ENCODE data around the gene TAS2R40. TPM values are rescaled to one million over a fixed set of nuclear protein-coding genes. Genes with fewer than 3 reads are reported as not detected.

The TAS2R40 gene
- polyA plus RNA-seq, 1 of the 3 experiments (the other 2 are of a cell fraction), result not detected

- Histone ChIP-seq H2AFZ (ENCODE audit: low read depth) (no peak overlapping the region), H3K79me2 (ENCODE audit: insufficient read depth) (no peaks in the 10 kb centered on the region), H3K27ac (ENCODE audit: low read depth in 2 of 2, low read length in 1 of 2) (no peak overlapping the region), H3K9me3 (no peaks in the 10 kb centered on the region), H3K4me1 (ENCODE audit: control insufficient read depth in 1 of 2, insufficient read depth in 2 of 2, low read depth in 1 of 2, low read length in 1 of 2) (no peaks in the 10 kb centered on the region), H3K27me3 (ENCODE audit: insufficient read depth) (peaks cover 3% of the 10 kb centered on the region; the same call in 1 of the 2 replicates), H4K20me1 (ENCODE audit: insufficient read depth) (no peaks in the 10 kb centered on the region), H3K4me3 (ENCODE audit: low read depth in 2 of 2, low read length in 1 of 2) (no peak overlapping the region), H3K9ac (no peak overlapping the region), H3K4me2 (no peak overlapping the region), H3K9me2 (no peaks in the 10 kb centered on the region), H3F3A (replicated peaks; ENCODE audit: insufficient read depth) (no peaks in the 10 kb centered on the region), H3K36me3 (replicated peaks in 1 of 2; ENCODE audit: control insufficient read depth in 1 of 2, insufficient read depth in 2 of 2, low read length in 1 of 2) (no peaks in the 10 kb centered on the region)
- 5% methylated on average over 2 of the region's 2 CpGs for whole genome bisulfite sequencing (ENCODE audit: low lambda C conversion rate)
- DNase-seq, result no peak
- TF ChIP-seq RXRA (IDR thresholded peaks at IDR 0.05; ENCODE audit: borderline replicate concordance, low read depth) (no peak), USF2 (IDR thresholded peaks at IDR 0.05; ENCODE audit: borderline replicate concordance, low read depth, low read length) (no peak), NFIC (IDR thresholded peaks at IDR 0.05; ENCODE audit: borderline replicate concordance) (no peak)
- ChIA-PET POLR2A (no interaction called here), CTCF (interaction anchor here (1.0 to 1.8 kb wide), 2 partner anchors 21 to 186 kb away, joined by 4 to 7 read pairs; no protein-coding TSS in a partner anchor)
These were observed 28.0 kb upstream of the TAS2R40 start for GRCh38 chr7:143193880-143194279.

GRCh38 chr7:143199040-143199439 is 22.8 kb upstream of the TAS2R40 start:
- Histone ChIP-seq H3F3A (replicated peaks; ENCODE audit: insufficient read depth) (no peaks in the 10 kb centered on the region), H3K4me3 (ENCODE audit: low read depth in 2 of 2, low read length in 1 of 2) (no peak overlapping the region), H2AFZ (ENCODE audit: low read depth) (no peak overlapping the region), H3K79me2 (ENCODE audit: insufficient read depth) (no peaks in the 10 kb centered on the region), H3K9me2 (no peaks in the 10 kb centered on the region), H3K4me1 (ENCODE audit: control insufficient read depth in 1 of 2, insufficient read depth in 2 of 2, low read depth in 1 of 2, low read length in 1 of 2) (no peaks in the 10 kb centered on the region), H4K20me1 (ENCODE audit: insufficient read depth) (no peaks in the 10 kb centered on the region), H3K9me3 (no peaks in the 10 kb centered on the region), H3K27ac (ENCODE audit: low read depth in 2 of 2, low read length in 1 of 2) (no peak overlapping the region), H3K36me3 (replicated peaks in 1 of 2; ENCODE audit: control insufficient read depth in 1 of 2, insufficient read depth in 2 of 2, low read length in 1 of 2) (no peaks in the 10 kb centered on the region), H3K4me2 (no peak overlapping the region), H3K27me3 (ENCODE audit: insufficient read depth) (peaks cover 17% of the 10 kb centered on the region; the same call in 1 of the 2 replicates), H3K9ac (no peak overlapping the region)
- ChIA-PET CTCF (interaction anchor here (0.7 kb wide), 1 partner anchor 194 kb away, joined by 3 read pairs; no protein-coding TSS in a partner anchor), POLR2A (no interaction called here)
- TF ChIP-seq USF2 (IDR thresholded peaks at IDR 0.05; ENCODE audit: borderline replicate concordance, low read depth, low read length) (no peak), MXI1 (IDR thresholded peaks at IDR 0.05; ENCODE audit: low read depth, low read length) (no peak), EP300 (IDR thresholded peaks at IDR 0.05; ENCODE audit: borderline replicate concordance in 1 of 2, low read depth in 1 of 2, low read length in 1 of 2) (no peak), MAX (IDR thresholded peaks at IDR 0.05; ENCODE audit: low read depth) (no peak), PBX3 (IDR thresholded peaks at IDR 0.05) (no peak), NRF1 (IDR thresholded peaks at IDR 0.05; ENCODE audit: low read depth, low read length) (no peak), ZBTB33 (IDR thresholded peaks at IDR 0.05; ENCODE audit: borderline replicate concordance, low read depth) (no peak), FOXJ3 (CRISPR knock-in tag; IDR thresholded peaks at IDR 0.05) (no peak), TCF12 (IDR thresholded peaks at IDR 0.05) (no peak), CTCF (IDR thresholded peaks at IDR 0.05) (no peak), GATA2 (CRISPR knock-in tag; IDR thresholded peaks at IDR 0.05) (no peak), YY1 (IDR thresholded peaks at IDR 0.05; ENCODE audit: low read depth) (no peak), MEF2A (IDR thresholded peaks at IDR 0.05; ENCODE audit: borderline replicate concordance, low read depth) (no peak)
- WGBS (ENCODE audit: low lambda C conversion rate), result 1% methylated on average over 4 of the region's 4 CpGs
- no peak for DNase-seq

Data from SK-N-SH (cell line).